Lung (tissue), 12 donors: ENCODE results near the gene CLDND2. TPM values are rescaled to one million over a fixed set of nuclear protein-coding genes. Genes with fewer than 3 reads are reported as not detected.

Experiments
- ATAC-seq: fragments of 200-7000 bp; cut with Tn5 transposase; one replicate; pipeline ENCODE4 v1.9.1; 2020; ENCODE audit warnings: moderate number of reproducible peaks; ENCODE audit not compliant: insufficient read depth, low FRiP score
- DNase-seq, 3 donors: peaks; one replicate each; pipeline ENCODE4 v3.0.0-alpha.2; 2013 to 2017
- H3K27ac ChIP-seq, 2 donors: one replicate each; pipeline ENCODE4 v1.5.1; 2013; ENCODE audit warnings: mild to moderate bottlenecking in 2 of 2, moderate library complexity in 2 of 2, control low read depth in 1 of 2, inconsistent platforms in 1 of 2, low read depth in 1 of 2, low read length in 1 of 2
- H3K27me3 ChIP-seq, 3 donors: one replicate each; pipeline ENCODE4 v1.5.1; 2013; ENCODE audit warnings: low read length in 2 of 3; ENCODE audit not compliant: control insufficient read depth in 3 of 3, insufficient read depth in 3 of 3
- H3K36me3 ChIP-seq, 4 donors: one replicate each; pipeline ENCODE4 v1.5.1; 2013; ENCODE audit warnings: low read length in 4 of 4, mild to moderate bottlenecking in 1 of 4, moderate library complexity in 1 of 4; ENCODE audit not compliant: control insufficient read depth in 4 of 4, insufficient read depth in 4 of 4
- H3K4me1 ChIP-seq, 5 donors: one replicate each; pipeline ENCODE4 v1.5.1; 2013; ENCODE audit warnings: low read length in 5 of 5, mild to moderate bottlenecking in 2 of 5, moderate library complexity in 1 of 5; ENCODE audit not compliant: control insufficient read depth in 5 of 5, insufficient read depth in 5 of 5
- H3K4me3 ChIP-seq: one replicate; pipeline ENCODE4 v1.5.1; 2013; ENCODE audit warnings: mild to moderate bottlenecking, control low read depth, moderate library complexity
- H3K9ac ChIP-seq, 2 donors: one replicate each; pipeline ENCODE4 v1.5.1; 2013; ENCODE audit warnings: low read length in 2 of 2, control low read depth in 1 of 2; ENCODE audit not compliant: insufficient read depth in 1 of 2
- H3K9me3 ChIP-seq, 4 donors: one replicate each; pipeline ENCODE4 v1.5.1; 2013; ENCODE audit warnings: low read length in 3 of 4, mild to moderate bottlenecking in 1 of 4, moderate library complexity in 1 of 4; ENCODE audit not compliant: control insufficient read depth in 4 of 4, insufficient read depth in 3 of 4
- CTCF ChIP-seq: IDR thresholded peaks from 2 replicates; pipeline ENCODE4 v1.5.1; 2012; ENCODE audit warnings: mild to moderate bottlenecking; ENCODE audit errors: control extremely low read depth, extremely low read depth
- WGBS, 2 donors: extraction: QIAGEN DNeasy Blood & Tissue Kit; methylation state at CpG; one replicate each; pipeline ENCODE4 v1.1.7; 2013; 5-methylcytosine and 5-hydroxymethylcytosine counted together
- polyA plus RNA-seq, 2 donors: library from polyadenylated mRNA; stranded (reverse); fragments of 200-250 nt; gene quantifications; one replicate each; pipeline ENCODE4 v1.2.1, GENCODE V29; 2013
- total RNA-seq, 2 donors: library from RNA; depleted of rRNA in 1 of 2; stranded (reverse); fragments of >200 nt in 1 of 2; gene quantifications; one replicate each; pipeline ENCODE4 v1.2.1, GENCODE V29; 2014 to 2021
- donor health status: control.
- donor health status: control.
- donor health status: Bipolar disorder and iron deficiency.
- donor health status: healthy.
- donor health status: DM: yes; HTN: yes; CAD: no.

Gene CLDND2
- total and polyA plus RNA-seq, 4 donors, result 0.45 to 0.92 (median 0.66) TPM; not detected in 1

GRCh38 chr19:51377422-51377821, 8.6 kb upstream of the CLDND2 start:
- no peak for TF ChIP-seq CTCF
- Histone ChIP-seq H3K27ac (no peak overlapping the region), H3K9me3 (peaks cover 0 to 2% (median 0%) of the 10 kb centered on the region in 4 donors), H3K9ac (no peak overlapping the region), H3K36me3 (no peaks in the 10 kb centered on the region), H3K4me3 (no peak overlapping the region), H3K27me3 (no peaks in the 10 kb centered on the region), H3K4me1 (no peaks in the 10 kb centered on the region)
- DNase-seq, result no peak
- no peak for ATAC-seq
- 88 to 96% methylated on average over 2 of the region's 2 CpGs for WGBS, 2 donors

DNA sequence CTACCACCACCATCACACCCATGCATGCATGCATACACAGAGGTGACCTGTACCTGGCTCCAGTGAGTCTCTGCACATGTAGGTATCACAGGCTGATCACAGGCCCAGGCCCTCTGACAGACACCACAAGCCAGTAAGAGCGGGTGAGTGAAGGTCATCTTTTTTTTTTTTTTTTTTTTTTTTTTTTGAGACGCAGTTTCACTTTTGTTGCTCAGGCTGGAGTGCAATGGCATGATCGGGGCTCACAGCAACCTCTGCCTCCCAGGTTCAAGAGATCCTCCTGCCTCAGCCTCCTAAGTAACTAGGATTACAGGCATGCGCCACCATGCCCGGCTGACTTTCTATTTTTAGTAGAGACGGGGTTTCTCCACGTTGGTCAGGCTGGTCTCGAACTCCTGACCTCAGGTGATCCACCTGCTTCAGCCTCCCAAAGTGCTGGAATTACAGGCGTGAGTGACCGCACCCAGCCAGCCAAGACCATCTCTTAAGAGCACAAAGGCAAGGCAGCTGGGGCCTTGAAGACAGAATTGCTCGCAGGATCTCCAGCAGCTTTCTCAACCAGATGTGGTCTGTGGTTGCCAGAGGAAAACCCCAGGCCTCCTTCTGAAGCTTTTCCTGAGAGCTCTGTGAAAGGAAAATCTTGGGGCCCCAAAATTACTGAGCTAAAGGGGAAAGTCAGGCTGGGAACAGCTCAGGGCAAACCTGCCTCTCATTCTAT, 6.9 kb upstream of the CLDND2 start:
- Histone ChIP-seq H3K36me3 (no peaks in the 10 kb centered on the region), H3K27ac (no peak overlapping the region), H3K9ac (no peak overlapping the region), H3K9me3 (no peaks in the 10 kb centered on the region), H3K4me1 (no peaks in the 10 kb centered on the region), H3K4me3 (no peak overlapping the region), H3K27me3 (no peaks in the 10 kb centered on the region)
- DNase-seq (no peak), ATAC-seq (no peak)
- no peak for TF ChIP-seq CTCF
- 46 to 65% methylated on average over 10 to 11 of the region's 11 CpGs for WGBS, 2 donors

GRCh38 chr19:51372649-51373504, 4.1 kb upstream of the CLDND2 start, which contains the start of gene NKG7:
NKG7 (minus strand) TSS chr19:51372654; CDS start chr19:51372535, 119 bp downstream.
- Histone ChIP-seq H3K4me1 (peaks cover 0 to 8% (median 0%) of the 10 kb centered on the region in 5 donors), H3K27ac (peak within 1 kb of the TSS in 1 of 2 donors; percentile 0), H3K9ac (no peak within 1 kb of the TSS), H3K27me3 (no peaks in the 10 kb centered on the region), H3K9me3 (no peaks in the 10 kb centered on the region), H3K36me3 (no peaks in the 10 kb centered on the region), H3K4me3 (no peak within 1 kb of the TSS)
- WGBS, 2 donors, result 22 to 40% methylated on average over 9 of the region's 9 CpGs
- DNase-seq, result no peak
- TF ChIP-seq CTCF, result no peak
- no peak for ATAC-seq
